LNCaP clone FGC (cell line): ENCODE data around the gene SYTL3.

Experiments used
- DNase-seq: peaks from one replicate; pipeline ENCODE4 v3.0.0-alpha.2; 2011; ENCODE audit warnings: low read depth
- H3K4me3 ChIP-seq: 2 replicates; pipeline ENCODE4 v1.5.1; 2011; ENCODE audit warnings: mild to moderate bottlenecking, low read depth, low read length, control low read depth
- TF ChIP-seq, protein P1 (sequence below): IDR thresholded peaks from 2 replicates; pipeline ENCODE4 v1.5.1; 2012; ENCODE audit warnings: mild to moderate bottlenecking; ENCODE audit not compliant: control insufficient read depth, insufficient read depth; ENCODE audit errors: extremely low read depth

The SYTL3 gene

DNA sequence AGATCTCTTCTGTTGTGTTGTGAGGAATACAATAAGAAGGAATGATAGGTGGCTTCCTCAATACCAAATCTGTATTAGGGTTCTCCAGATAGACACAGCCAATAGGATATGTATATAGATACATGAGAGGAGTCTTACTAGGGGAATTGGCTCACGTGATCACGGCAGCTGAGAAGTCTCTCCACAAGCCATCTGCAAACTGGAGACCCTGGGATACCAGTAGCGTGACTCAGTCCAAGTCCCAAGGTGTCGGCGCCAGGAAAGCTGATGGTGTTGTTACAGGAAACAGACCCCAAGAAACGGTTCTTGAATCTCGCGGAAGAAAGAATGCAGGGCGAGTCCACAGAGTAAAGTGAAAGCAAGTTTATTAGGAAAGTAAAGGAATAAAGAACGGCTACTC, 61.4 kb downstream of the SYTL3 start:
- TF ChIP-seq, protein P1, sequence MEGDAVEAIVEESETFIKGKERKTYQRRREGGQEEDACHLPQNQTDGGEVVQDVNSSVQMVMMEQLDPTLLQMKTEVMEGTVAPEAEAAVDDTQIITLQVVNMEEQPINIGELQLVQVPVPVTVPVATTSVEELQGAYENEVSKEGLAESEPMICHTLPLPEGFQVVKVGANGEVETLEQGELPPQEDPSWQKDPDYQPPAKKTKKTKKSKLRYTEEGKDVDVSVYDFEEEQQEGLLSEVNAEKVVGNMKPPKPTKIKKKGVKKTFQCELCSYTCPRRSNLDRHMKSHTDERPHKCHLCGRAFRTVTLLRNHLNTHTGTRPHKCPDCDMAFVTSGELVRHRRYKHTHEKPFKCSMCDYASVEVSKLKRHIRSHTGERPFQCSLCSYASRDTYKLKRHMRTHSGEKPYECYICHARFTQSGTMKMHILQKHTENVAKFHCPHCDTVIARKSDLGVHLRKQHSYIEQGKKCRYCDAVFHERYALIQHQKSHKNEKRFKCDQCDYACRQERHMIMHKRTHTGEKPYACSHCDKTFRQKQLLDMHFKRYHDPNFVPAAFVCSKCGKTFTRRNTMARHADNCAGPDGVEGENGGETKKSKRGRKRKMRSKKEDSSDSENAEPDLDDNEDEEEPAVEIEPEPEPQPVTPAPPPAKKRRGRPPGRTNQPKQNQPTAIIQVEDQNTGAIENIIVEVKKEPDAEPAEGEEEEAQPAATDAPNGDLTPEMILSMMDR, result no peak
- H3K4me3 ChIP-seq, result no peak overlapping the region
- DNase-seq, result no peak

- TF ChIP-seq, protein P1, result no peak
Measured at GRCh38 chr6:158713469-158713868, 63.6 kb downstream of the SYTL3 start.

DNA sequence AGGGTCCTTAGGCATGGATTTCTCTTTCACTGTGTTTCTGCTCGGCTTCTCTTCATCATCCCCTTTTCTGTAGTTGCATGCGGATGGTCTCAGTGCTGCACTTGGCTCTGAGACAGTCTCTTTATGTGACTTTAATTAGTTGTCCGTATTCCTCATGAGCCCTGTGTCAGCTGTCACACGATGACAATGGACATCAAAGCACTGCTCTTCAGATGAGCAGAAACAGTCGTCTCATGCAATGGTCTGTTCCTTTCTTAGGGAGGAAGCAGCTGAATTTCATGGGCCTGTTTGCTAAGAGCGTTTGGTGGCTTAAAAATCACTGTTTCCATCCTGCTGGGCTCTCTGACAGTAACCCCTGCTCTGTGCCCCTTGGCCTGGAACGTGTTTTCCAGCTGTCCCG, 64.9 kb downstream of the SYTL3 start:
- no peak for DNase-seq
- TF ChIP-seq, protein P1, result no peak
- no peak overlapping the region for H3K4me3 ChIP-seq

More at GRCh38 chr6:158713469-158713868, 63.6 kb downstream of the SYTL3 start:
- H3K4me3 ChIP-seq, result no peak overlapping the region
- no peak for DNase-seq

GRCh38 chr6:158715330-158716311, 65.8 kb downstream of the SYTL3 start:
- no peak for DNase-seq
- TF ChIP-seq, protein P1, result no peak
- no peak overlapping the region for H3K4me3 ChIP-seq

- H3K4me3 ChIP-seq, result no peak overlapping the region
- no peak for DNase-seq
- TF ChIP-seq, protein P1, result no peak
Measured at GRCh38 chr6:158717341-158718330, 67.8 kb downstream of the SYTL3 start.

GRCh38 chr6:158718461-158719046, 68.7 kb downstream of the SYTL3 start:
- DNase-seq, result no peak
- TF ChIP-seq, protein P1, result peak; percentile 22; the same call in 1 of the 2 replicates
- no peak overlapping the region for H3K4me3 ChIP-seq
